Activated CD4-positive, CD25-positive, alpha-beta regulatory T cell treated with anti-CD3 and anti-CD28 coated beads, Interleukin-2, amount 50 U/mL, for 16 hours (primary cell): ENCODE data around the gene SLC38A5.
A peak's percentile ranks its signal among the peaks of the same experiment; 100 is the strongest.

Source experiments
- DNase-seq: peaks from one replicate; pipeline ENCODE4 v3.0.0-alpha.2; 2020; ENCODE audit warnings: low read depth, low spot score

The SLC38A5 gene

GRCh38 chrX:48491809-48492208 lies 21.7 kb upstream of the SLC38A5 start:
- no peak for DNase-seq

DNA sequence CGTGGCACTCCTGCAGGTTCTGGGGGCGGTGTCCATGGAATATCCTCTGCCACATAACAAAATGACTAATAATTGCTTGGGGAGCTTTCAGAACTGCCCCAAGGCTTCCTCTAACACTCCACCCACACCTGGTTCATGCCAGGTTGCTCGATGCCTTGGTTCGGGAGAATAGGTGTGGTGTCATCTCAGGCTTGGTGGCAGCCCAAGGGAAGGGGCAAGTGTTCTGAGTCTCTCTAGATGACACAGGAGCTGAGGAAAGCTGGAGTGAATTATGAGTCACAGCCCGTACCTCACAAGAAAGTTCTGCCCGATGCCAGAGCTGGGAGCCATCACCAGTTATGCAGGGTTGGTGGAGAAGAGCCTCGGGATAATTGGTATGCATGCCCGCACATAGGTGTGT lies 20.6 kb upstream of the SLC38A5 start:
- no peak for DNase-seq

GRCh38 chrX:48489892-48490291 lies 19.8 kb upstream of the SLC38A5 start:
- no peak for DNase-seq

DNA sequence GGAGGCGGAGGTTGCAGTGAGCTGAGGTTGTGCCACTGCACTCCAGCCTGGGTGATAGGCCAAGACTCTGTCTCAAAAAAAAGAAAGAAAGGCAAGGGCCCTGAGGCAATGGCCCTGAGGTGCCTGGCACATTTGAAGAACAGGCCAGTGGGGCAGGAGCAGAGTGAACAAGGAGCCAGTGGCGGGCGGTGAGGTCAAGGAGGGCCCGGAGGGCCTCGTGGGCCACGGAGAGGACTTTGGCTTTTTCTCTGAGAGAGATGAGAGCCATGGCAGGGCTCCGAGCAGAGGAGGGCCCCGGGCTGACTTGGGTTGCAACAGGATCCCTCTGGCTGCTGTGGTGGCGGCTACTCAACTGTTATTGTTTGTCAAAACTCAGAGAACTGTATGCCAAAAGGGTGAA lies 19.2 kb upstream of the SLC38A5 start:
- no peak for DNase-seq

- DNase-seq: no peak
Measured at GRCh38 chrX:48488034-48488433, 18.0 kb upstream of the SLC38A5 start.

GRCh38 chrX:48487362-48487798 lies 17.3 kb upstream of the SLC38A5 start:
- DNase-seq: no peak

- no peak for DNase-seq
Measured at GRCh38 chrX:48482526-48482925, 12.5 kb upstream of the SLC38A5 start.

GRCh38 chrX:48480583-48480982 lies 10.5 kb upstream of the SLC38A5 start:
- DNase-seq: no peak

- no peak for DNase-seq
Measured at GRCh38 chrX:48480142-48480541, 10.1 kb upstream of the SLC38A5 start.

DNA sequence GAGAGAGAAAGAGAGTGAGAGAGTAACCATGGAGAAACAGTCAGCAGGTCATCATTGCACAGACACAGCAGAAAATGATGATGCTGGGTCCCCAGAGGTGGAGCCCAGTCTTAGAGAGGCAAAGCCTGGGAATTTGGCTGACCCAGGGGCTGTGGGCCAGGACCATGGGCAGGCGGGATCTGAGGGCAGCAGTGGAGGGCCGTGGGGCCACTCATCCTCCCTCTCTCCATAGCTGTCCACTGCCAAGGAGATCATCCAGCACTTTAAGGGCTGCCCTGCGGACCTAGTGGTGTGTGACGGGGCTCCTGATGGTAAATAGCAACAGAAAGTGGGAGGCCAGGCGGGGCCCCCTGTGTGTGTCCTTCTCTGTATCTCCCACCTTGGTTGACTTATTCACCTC lies 8.7 kb upstream of the SLC38A5 start:
- no peak for DNase-seq

GRCh38 chrX:48477960-48478755 lies 8.1 kb upstream of the SLC38A5 start:
- no peak for DNase-seq

DNA sequence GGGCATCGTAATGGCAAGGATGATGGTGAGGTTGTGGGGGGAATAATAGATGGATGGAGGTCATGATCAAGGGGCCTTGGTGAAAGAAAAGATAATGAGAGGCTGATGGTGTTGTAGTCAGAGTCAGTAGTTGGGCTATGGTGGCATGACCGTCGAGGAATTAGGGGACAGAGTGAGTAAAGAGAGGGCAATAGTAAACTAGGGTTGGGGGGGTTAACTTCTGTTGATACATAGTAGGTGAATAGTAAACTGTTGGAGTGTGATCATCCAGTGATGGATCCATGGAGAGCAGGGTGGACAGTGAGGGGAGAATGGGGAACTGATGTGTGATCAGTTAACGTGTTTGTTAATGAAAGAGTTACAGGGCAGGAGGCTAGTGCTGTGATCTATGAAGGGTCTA lies 6.9 kb upstream of the SLC38A5 start:
- no peak for DNase-seq

DNA sequence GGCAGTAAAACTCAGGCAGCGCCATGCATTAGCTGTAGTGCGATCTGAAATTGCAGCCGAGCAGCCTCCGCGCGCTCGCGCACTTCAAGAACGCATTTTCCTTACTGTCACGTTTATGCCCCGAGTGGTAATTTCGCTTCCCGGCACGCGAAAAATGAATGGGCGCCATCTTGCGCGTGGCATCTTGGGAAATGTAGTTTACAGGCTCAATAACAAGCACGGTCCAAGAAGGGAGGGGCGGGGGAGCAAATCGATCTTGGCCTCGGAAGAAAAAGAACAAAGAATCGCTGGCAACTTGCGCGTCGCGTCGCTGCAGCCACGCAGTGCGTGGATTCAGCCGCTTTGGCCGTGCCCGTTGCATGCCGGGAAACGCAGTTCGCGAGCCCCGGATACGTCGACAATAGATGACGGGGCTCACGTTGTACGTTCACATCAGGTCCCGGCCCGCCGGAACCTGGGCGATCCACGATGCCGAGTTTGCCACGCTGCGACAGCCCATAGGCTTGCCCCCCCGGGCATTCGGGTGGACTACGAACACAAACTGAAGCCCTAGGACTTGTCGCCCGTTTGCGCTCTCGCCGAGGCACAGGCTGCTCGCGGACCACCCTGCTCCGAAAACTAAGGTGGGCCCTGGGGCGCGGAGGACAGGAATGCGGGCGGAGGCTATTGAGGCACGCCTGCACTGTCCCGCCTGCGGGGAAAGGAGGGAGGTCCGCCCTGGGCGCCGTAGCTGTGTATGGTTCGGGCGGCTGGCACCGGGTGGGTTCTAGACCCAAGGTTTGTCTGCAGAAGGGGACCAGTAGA lies 5.9 kb upstream of the SLC38A5 start, which contains the start of gene FTSJ1:
Gene FTSJ1, plus strand, starts transcription at position 426 of the 804 bp plus-strand sequence. CDS start 1,849 bp downstream, outside the sequence.
- peak; percentile 76 for DNase-seq

DNA sequence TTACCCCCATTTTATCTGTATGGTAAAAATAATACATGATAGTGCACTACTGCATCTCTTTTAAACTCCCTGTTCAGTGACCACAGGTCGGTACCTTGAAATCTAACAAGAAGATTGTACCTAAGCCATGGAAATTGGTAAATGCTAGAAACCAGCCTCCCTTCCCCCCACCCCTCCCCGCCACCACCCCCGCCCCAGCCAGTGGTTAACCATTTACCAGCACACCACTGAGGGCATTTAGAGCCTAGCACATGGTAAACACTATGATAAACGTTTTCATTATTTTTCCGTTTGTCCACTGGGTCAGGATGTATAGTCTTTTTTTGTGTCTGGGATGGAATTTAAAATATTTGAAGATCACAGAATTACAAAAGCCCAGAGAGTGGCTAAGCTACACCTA lies 5.2 kb upstream of the SLC38A5 start:
- no peak for DNase-seq

GRCh38 chrX:48474581-48474980 lies 4.5 kb upstream of the SLC38A5 start:
- no peak for DNase-seq

GRCh38 chrX:48474127-48474526 lies 4.1 kb upstream of the SLC38A5 start:
- DNase-seq: no peak

DNA sequence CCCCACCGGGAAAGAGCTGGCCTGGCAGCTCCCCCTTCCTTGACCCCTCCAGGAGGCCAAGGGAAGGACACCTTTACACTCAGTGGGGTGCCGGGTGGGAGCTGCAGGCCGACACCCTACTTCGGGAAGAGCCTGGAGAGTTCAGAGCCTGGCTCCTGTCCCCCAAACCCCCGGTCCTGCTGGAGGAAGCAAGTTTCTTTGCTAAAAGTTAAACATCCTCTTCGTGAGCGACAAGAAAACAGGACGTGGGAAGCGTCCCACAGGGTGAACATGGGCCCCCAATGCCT lies 3.6 kb upstream of the SLC38A5 start:
- DNase-seq: no peak

DNA sequence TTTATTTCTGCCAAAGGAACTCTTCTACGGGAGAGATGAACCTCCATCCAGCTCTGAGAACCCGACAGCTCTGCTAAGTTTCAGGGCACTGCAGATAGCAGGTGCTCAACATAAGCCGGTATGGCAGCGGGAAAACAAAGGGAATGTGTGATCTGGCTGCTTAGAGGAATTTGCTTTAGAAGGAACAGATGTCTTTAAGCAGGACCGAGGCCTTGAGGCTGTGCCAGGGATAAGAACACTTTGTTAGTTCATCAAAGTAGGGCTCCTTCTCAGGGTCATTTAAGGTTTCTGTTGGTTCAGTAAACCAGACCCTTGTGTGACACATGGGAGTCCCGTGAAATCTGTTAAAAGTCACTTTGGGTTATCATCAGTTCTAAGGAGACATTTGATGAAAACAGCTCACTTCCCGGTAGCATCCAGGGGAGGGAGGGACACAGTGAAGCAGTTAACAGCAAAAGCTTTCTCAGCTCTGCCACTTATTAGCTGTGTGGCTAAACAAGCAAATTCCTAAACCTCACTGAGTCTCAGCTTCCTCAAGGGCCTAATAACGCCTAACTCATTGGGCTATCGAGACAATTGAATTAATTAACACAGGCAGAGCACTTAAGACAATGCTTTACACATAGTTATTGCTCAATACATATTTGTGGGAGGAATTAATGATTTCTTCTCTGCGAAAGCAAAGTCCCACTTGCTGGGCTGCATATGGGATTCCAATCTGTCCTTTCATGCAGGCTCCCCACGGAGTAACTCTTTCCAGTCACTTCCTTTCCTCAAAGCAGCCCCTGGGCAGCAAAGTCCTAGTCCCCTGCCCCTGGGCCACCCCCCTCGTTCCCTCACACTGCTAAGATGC lies 3.0 kb upstream of the SLC38A5 start:
- DNase-seq: no peak

DNA sequence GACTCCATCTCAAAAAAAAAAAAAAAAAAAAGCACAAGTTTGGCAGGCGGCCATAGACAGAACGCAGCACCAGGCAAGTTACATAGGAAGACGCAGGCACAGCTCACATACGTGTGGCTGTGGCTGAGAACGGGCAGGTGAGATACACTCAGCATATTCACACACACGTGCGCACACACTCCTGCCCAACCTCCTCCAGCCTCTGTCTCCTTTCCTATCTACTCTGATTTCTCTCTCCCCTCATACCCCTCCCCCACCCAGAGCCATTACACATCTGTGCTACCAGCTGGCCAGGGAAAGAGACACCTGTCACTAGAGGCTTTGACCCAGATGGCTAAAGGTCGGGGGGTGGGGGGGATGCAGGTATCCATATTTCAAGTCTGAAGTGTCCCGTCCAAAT lies 2.2 kb upstream of the SLC38A5 start:
- DNase-seq: no peak

GRCh38 chrX:48471504-48471903 lies 1.4 kb upstream of the SLC38A5 start:
- no peak for DNase-seq

DNA sequence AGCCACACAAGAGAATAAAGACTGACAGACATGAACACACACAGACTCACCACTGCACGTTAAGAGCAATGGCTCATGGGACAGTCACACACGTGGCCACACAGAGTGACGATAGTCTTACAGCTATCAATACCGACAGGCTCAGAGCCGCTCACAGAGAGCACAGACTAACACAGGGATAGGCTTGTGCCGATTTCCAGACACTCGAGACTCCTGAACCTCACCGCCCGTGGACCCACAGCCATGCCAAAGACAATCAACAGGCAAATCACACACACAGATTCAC lies 716 bp upstream of the SLC38A5 start:
- DNase-seq: no peak
